Activated CD4-positive, alpha-beta T cell treated with anti-CD3 and anti-CD28 coated beads, Interleukin-2, amount 50 U/mL, for 48 hours (primary cell): ENCODE results near the gene CALM3.

ENCODE experiments used
- DNase-seq, 2 experiments: peaks; one replicate each; pipeline ENCODE4 v3.0.0-alpha.2; 2020

CALM3 gene

DNA sequence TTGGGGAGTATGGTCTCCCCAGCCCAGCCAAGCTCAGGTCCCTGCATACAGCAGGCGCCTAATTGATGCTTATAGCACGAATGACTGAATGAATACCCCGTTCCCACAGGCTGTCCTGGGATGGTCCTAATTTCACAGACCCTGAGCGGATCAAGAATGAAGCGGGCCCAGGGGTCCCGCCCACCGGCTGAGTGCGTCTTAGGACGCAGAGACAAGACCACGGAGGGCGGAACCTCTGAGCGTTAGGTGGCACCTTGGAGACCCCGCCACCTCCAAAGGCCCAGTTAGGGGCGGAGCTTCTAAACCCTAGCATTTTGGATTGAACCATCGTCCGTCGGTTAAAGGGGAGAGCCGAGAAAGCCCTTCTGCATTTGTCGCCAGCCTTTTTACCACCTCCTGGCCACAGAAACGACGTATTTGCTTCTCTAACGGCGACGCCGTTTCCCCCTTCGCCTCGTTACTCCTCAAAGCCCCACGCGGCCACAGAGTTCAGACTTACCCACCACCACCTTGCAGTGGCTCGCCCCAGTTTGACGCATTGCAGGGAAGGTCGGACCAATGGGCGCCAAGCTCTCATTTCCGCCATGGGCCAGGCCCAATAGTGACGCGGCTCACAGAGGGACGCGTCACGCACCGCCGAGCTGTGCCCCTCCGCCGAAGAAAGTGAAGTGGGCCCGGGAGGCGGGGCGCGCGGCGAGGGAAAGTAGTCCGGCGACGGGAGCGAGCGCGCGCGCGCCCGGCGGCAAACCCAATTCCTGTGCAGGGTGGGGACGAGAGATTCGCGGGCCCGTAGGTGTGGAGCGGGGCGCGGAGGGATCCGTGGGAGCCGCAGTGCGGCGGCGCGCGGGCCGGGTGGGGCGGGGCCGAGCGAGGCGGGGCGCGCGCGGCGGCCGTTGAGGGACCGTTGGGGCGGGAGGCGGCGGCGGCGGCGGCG lies 479 bp upstream of the CALM3 start:
- peak; percentile 99 for DNase-seq

DNA sequence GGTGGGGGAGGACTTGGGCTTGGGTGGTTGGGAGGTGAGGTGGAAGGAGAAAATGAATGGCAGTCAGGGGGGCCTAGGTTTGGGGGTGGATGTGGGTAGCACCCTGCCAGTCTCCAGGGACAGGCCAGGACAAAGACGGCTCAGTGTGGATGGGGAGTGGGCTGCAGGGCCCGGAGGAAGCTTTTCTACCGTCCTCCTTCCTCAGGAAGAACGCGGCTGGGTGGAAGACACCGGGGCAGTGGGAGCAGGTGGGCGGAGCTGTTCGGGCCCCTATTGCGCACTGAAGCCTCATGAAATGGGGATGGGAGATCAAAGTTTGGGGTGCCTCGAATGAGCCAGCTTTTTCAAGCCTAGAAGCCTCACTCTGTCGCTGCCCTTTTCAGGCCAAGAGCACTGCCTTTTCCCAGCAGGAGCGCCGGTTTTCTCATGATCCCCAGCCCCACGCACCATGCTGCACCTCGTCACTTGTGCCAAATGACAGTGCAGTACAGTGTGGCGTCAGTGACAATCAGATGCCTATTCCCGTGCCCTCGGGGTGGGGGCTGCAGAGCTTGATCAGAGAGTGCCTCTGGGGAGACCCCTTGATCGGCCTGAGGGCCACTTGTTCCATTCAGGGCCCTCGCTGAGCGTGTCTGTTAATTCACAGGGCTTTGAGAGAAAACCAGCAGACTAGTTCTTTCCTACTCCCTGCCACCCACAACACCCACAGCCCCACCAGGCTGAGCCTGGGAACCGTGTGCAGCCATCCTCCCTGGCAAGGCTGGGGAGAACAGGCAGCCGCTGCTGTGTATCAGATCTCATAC lies 1.5 kb downstream of the CALM3 start:
- peak; percentile 71 to 78 for DNase-seq

DNA sequence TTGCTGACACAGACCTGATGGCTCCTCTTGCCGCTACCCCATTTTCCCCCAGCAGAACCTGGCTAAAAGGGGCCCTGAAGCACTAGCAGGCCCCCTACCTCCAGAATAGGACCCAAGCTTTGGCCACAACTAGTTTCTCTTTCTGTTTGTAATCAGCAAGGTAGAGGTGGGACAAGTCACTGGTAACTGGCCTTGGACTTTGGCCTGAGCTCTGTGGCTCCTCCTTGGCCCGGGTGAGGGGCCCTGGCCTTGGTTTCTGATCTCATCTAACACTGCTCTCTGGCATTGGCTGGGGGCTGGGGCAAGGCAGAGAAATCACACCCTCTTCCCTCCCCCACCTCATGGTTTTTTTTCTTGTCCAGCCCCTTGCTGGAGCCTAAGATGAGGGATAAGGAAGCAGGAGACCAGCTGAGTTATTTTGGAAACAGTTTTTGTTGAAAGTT lies 2.1 kb downstream of the CALM3 start:
- DNase-seq = no peak

DNA sequence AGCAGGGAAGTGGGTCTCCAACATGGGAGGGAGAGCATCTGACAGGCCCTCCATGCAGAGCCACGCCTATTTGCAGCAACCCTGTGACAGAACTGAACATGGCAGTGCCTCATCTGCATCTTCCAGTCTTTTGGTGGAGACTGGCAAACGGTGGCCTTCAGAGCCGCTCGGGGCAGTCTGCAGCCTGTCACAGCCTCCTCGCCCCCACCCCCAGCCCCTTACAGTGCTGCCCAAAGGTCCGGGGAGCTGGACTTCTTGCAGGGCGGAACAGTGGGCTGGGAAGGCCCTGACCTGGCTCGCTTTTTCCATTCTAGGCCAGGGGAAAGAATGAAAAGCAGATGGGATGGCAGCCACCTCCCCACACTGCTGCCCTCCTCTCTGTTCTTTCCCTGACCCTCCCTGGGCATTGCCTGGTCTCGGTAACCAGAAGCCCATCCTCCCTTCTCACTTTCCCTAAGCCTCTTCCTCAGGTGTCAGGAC lies 2.7 kb downstream of the CALM3 start:
- no peak for DNase-seq

DNA sequence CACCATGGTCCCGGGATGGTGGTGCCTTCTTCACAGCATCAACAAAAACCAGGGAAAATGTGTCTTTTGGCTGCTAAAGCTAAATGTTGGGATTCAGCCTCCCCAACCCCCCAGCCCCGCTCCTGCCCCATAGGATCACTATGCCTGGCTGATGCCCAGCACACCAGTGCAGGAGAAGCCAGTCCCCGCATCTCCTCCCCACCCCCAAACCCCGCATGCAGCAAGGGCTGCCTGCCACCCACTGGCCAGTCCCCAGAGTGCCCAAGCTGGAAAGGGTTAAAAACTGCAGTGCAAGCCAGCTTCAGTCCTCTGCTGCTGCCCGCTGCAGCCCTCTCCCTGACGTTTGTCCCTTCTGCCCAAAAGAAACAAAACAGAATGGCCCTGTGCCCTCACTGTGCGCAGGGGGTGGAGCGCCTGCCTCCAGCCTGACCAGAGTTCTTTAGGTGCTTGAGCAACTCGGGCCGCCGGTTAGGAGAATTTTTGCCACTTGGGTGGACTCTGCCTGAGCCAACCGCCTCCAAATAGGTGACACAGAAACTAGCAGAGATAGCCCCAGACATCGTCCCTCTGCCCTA lies 3.7 kb downstream of the CALM3 start:
- DNase-seq = no peak

DNA sequence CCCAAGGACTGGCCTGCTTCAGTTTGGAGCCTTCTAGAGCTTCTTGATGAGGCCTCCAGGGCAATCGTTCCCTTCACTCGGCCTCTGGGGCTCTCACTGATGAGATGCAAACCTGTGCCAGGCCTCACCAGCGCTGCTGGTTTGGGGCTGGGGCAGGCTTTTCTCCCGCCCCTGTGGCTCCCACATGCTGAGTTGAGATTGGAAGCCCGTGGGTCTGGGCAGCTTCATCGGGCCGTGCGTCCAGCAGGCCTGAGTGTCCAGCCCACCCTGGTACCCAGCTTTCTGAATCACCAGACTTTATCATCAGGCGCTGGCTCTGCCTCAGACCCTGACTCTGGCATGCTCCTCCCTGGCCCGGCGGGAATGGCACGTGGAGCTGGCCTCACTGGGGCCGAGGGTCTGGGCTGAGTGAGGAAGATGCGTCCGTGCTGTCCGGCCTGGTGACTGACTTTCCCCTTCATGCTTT lies 4.3 kb downstream of the CALM3 start:
- DNase-seq = no peak

DNA sequence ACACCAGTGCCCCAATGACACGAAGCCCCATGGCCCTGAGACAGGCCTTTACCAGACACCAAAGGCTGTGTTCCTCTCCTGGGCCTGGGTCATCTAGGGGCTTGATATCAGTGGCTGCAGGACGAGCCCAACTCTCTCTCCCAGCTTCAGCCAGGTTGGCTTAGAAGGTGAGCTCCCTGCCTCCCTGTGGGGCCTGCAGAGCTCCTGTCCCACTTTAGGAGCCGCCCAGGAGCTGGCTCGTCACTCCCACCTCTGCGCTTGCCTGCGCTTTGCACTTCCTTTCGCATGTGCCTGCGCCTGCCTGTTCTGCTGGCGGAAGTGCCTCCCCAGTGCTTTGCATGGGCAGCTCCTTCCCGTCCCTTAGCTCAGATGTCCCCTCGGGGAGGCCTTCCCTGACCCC lies 4.9 kb downstream of the CALM3 start:
- no peak for DNase-seq

DNA sequence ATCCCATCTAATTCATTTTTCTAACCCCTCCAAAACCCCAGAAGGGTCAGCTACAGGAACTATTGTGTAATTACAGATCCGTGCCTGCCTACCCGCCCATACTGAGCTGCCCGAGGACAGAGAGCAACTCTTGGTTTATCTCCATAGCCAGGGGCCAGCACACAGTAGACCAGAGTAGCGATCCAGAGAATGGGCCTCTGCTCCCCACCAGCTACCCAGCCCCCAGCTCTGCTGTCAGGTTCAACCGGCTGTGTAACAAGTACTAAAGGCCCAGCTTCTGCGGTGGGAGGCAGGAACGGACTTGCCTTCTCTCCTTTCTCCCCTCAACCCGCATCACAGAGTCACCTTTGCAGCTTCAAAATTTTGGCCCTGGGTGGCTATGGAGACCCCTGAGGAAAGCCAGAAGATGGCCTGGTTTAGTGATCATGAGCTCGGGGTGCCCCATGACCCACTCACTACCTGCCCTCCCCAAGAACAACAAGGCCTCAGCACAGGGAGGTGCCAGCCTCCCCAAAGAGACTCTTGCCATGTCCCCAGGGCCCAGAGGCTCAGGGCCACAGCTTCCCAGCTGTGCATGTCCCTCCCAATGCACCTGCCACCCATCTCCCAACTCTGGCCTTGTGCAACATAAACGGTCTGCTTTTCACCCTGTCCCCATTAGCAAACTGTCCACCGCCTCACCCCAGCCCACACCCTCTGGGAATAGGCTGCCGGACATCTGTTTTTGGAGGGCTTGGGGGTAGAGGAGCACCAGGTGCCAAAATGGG lies 5.7 kb downstream of the CALM3 start:
- no peak for DNase-seq

DNA sequence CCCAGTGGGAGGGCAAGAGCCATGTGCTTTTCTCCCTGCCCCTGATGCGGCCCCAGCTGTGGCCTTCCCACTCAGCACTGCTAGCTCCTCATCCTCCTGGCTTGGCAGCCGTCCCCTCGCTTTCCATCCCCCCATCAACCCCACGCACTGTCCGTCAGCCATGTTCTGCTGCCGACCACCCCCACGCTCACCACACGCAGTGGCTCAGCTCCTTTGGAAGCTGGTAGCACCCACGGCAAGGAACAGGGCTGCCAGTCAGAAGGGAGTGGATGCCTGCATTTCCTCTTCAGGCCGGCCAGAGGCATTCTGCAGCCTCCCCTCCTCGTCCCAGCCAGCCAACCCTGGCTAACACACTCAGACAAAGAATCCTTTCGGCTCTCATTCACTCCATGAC lies 6.3 kb downstream of the CALM3 start:
- no peak for DNase-seq

DNA sequence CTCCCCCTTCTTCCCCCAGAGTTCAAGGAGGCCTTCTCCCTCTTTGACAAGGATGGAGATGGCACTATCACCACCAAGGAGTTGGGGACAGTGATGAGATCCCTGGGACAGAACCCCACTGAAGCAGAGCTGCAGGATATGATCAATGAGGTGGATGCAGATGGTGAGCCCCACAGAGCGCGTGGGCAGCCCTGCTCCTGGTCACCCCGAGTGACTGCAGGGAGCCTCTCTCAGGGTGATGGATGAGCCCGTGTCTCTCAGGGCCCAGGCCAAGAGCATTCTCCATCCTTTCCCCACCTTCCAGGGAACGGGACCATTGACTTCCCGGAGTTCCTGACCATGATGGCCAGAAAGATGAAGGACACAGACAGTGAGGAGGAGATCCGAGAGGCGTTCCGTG lies 7.0 kb downstream of the CALM3 start:
- no peak for DNase-seq

DNA sequence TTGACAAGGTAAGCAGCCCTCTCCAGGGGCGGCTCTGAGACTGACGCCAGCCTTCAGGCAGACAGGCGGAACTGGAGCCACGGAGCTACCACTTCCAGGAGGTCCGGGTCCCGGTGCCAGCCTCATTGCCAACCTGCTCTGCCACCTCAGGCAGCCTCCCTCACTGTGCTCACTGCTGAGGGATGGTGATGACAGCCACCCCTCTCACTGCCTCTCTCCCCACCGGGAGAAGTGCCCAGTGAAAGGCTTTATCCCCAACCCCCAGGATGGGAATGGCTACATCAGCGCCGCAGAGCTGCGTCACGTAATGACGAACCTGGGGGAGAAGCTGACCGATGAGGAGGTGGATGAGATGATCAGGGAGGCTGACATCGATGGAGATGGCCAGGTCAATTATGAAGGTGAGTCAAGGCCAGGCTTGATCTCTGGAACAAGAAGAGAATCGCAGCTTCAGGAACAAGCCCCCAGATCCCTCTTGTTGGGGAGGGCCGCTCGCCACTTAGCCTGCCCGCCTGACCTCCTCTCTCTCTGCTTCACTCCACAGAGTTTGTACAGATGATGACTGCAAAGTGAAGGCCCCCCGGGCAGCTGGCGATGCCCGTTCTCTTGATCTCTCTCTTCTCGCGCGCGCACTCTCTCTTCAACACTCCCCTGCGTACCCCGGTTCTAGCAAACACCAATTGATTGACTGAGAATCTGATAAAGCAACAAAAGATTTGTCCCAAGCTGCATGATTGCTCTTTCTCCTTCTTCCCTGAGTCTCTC lies 7.6 kb downstream of the CALM3 start:
- DNase-seq = peak in 1 of 2 experiments; percentile 0

DNA sequence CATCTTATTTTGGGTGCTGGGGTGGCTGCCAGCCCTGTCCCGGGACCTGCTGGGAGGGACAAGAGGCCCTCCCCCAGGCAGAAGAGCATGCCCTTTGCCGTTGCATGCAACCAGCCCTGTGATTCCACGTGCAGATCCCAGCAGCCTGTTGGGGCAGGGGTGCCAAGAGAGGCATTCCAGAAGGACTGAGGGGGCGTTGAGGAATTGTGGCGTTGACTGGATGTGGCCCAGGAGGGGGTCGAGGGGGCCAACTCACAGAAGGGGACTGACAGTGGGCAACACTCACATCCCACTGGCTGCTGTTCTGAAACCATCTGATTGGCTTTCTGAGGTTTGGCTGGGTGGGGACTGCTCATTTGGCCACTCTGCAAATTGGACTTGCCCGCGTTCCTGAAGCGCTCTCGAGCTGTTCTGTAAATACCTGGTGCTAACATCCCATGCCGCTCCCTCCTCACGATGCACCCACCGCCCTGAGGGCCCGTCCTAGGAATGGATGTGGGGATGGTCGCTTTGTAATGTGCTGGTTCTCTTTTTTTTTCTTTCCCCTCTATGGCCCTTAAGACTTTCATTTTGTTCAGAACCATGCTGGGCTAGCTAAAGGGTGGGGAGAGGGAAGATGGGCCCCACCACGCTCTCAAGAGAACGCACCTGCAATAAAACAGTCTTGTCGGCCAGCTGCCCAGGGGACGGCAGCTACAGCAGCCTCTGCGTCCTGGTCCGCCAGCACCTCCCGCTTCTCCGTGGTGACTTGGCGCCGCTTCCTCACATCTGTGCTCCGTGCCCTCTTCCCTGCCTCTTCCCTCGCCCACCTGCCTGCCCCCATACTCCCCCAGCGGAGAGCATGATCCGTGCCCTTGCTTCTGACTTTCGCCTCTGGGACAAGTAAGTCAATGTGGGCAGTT lies 8.6 kb downstream of the CALM3 start:
- DNase-seq = peak in 1 of 2 experiments; percentile 1

DNA sequence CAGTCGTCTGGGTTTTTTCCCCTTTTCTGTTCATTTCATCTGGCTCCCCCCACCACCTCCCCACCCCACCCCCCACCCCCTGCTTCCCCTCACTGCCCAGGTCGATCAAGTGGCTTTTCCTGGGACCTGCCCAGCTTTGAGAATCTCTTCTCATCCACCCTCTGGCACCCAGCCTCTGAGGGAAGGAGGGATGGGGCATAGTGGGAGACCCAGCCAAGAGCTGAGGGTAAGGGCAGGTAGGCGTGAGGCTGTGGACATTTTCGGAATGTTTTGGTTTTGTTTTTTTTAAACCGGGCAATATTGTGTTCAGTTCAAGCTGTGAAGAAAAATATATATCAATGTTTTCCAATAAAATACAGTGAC lies 9.3 kb downstream of the CALM3 start:
- DNase-seq = no peak

DNA sequence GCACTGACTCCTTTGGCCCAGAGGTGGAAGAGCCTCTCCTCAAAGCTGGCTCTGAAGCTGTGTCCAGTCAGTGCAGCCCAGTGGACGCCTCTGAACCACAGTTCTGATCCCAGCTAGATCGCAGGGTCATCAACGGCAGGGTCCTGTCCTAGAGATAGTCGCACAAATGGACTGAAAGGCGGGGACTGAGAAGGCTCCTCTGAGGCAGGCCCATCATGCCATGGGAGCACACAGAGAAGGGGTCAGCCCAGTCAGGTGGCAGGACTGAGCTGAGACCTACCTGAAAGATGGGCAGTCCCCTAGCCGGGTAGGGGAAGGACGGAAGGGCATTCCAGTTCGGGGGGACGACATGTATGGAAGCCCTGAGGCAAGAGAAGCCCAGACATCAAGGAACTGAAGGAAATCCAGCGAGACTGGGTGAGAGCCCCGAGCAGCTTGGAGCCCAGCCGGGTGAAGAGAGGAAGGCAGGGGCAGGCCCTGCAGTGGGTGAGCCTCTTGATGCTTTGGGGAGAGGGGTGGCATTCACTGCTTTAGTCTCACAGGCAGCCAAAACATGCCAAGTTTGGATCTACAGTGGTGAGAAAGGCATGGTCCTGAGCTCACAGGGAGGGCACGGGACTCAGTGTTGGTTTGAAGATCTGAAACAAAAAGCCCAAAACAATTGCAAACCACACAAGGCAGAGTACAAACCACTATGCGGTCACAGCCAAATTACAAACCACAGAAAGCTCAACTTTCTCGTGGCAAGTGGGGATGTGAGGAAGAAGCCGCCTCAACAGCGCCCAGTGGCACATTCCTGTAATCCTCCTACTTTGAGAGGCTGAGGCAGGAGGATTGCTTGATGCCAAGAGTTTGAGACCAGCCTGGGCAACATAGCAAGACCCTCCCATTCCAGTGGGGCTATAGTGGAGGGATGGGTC lies 10.0 kb downstream of the CALM3 start:
- DNase-seq = peak; percentile 37 to 56

DNA sequence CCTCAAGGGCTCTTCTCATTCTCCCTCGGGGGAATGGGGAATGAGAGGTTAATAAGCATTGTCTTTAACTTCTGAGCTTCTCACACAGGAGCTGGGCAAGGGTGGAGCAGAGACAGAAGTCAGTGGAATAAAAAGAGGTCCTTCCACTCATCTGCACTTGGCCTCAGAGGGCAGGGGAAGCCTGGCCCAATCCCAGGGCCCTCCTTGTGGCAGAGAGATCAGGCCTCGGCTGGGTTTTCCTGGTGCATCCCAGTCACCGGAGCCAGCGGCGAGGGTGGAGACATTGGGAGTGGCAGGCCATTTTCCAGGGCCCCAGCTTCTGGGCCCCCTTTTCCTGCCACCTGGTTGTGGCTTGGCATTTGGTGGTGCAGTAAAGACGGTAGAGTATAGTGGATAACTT lies 10.6 kb downstream of the CALM3 start:
- peak in 1 of 2 experiments; percentile 6 for DNase-seq

DNA sequence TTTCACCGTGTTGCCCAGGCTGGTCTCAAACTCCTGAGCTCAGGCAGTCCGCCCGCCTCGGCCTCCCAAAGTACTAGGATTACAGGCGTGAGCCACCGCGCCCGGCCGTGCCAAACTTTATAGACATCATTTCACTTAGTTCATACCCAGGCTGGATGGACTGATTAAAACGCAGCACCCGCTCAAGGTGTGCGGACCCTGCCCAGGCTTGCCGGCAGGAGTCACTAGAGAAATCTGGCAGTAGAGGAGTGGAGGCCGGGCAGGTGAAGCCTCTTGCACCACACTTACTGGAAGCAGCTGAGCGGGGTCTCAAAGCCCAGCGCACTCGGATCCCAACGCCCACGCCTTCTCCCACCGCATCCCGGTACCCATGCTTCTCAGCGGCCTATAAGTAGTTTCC lies 12.4 kb downstream of the CALM3 start:
- peak in 1 of 2 experiments; percentile 0 for DNase-seq

DNA sequence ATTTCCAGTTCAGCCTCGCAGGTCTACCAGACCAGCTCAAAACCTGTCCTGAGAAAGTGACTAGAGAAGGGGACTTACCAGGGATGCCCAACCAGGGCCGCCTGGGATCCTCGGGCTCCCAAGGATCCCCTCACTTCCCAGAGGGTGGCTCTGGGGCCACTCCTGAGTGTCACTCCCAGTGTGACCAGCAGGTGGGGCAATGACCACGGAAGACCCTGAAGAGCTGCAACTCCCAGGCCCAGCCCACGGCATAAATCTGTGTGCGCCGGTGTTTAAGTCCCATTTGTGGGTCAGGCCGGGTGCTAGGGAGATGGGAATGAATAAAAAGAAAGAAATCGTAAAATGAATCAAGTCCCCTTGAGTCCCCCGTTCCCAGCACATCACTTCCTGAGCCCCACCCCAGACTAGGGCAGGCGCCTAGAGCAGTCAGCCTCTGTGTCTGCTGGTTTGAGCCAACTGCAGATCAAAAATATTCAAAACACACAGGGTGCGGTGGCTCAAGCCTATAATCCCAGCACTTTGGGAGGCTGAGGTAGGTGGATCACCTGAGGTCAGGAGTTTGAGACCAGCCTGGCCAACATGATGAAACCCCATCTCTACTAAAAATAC lies 13.1 kb downstream of the CALM3 start:
- DNase-seq = peak; percentile 90 to 94

DNA sequence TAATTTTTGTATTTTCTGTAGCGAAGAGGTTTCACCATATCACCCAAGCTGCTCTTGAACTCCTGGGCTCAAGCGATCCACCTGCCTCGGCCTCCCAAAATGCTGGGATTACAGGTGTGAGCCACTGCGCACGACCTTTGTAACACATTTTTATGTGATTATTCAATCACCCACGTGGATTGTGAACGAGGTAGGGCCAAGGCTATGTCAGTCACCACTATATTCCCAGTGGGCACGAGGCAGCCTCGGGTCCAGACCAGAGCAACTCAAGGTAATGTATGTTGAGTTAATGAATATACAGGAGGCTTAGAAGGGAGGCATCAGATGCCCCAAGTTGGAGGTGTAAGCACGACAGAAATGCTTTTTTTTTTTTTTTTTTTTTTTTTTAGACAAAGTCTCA lies 14.8 kb downstream of the CALM3 start:
- no peak for DNase-seq
